Natural killer cell (primary cell): ENCODE measurements around the gene TENM3. TPM values are rescaled to one million over a fixed set of nuclear protein-coding genes. Genes with fewer than 3 reads are reported as not detected.
A peak's percentile ranks its signal among the peaks of the same experiment; 100 is the strongest.
"Not testable (repeated sequence)": the region's sequence is repeated elsewhere in the genome, so short reads cannot be mapped to it uniquely, and the experiment has no call there.

Experiments
- ATAC-seq, 3 donors: fragments of 150-1000 bp in 2 of 3; fragments of 200-7000 bp in 1 of 3; cut with Tn5 transposase; 1 replicate in 1 of 3; 2 replicates in 2 of 3; pipeline ENCODE4 v1.10.0; 2021; ENCODE audit warnings: mild to moderate bottlenecking in 2 of 3, moderate library complexity in 2 of 3
- DNase-seq, 2 donors: peaks; one replicate each; pipeline versions ENCODE4 v3.0.0 to v3.0.0-alpha.2; 2013 to 2021; ENCODE audit warnings: mixed read lengths in 1 of 2
- H3K27ac ChIP-seq: one replicate; pipeline ENCODE4 v1.5.1; 2013; ENCODE audit warnings: mild to moderate bottlenecking, low read length
- H3K27me3 ChIP-seq: one replicate; pipeline ENCODE4 v1.6.1; 2013; ENCODE audit warnings: low read length; ENCODE audit not compliant: control insufficient read depth, insufficient read depth
- H3K36me3 ChIP-seq: one replicate; pipeline ENCODE4 v1.6.1; 2013; ENCODE audit warnings: low read length; ENCODE audit not compliant: control insufficient read depth, insufficient read depth
- H3K4me1 ChIP-seq: one replicate; pipeline ENCODE4 v1.6.1; 2013; ENCODE audit warnings: low read length; ENCODE audit not compliant: control insufficient read depth, insufficient read depth
- H3K4me3 ChIP-seq: one replicate; pipeline ENCODE4 v1.5.1; 2013; ENCODE audit warnings: low read length
- H3K9me3 ChIP-seq: one replicate; pipeline ENCODE4 v1.6.1; 2013; ENCODE audit warnings: low read length; ENCODE audit not compliant: control insufficient read depth, insufficient read depth
- H3K27ac Mint-ChIP-seq, 2 donors: one replicate each; pipeline ENCODE4 v1.8.0; 2022; ENCODE audit warnings: mild to moderate bottlenecking in 2 of 2, mixed read lengths in 2 of 2, moderate library complexity in 1 of 2
- H3K27me3 Mint-ChIP-seq, 2 donors: one replicate each; pipeline ENCODE4 v1.8.0; 2022; ENCODE audit warnings: low read depth in 2 of 2, mixed read lengths in 2 of 2
- H3K36me3 Mint-ChIP-seq: one replicate; pipeline ENCODE4 v1.8.0; 2022; ENCODE audit warnings: mixed read lengths
- H3K4me1 Mint-ChIP-seq, 2 donors: one replicate each; pipeline ENCODE4 v1.8.0; 2022; ENCODE audit warnings: mixed read lengths in 2 of 2
- H3K4me3 Mint-ChIP-seq: one replicate; pipeline ENCODE4 v1.8.0; 2022; ENCODE audit warnings: mild to moderate bottlenecking, moderate library complexity, mixed read lengths
- H3K9me3 Mint-ChIP-seq, 2 donors: one replicate each; pipeline ENCODE4 v1.8.0; 2022; ENCODE audit warnings: mixed read lengths in 2 of 2
- CTCF ChIP-seq: fragments of 200-600 bp; IDR thresholded peaks from one replicate; pipeline ENCODE4 v1.8.0; 2022; ENCODE audit warnings: antibody characterized with exemption
- WGBS: methylation state at CpG from one replicate; pipeline ENCODE4 v1.1.7; 2013; ENCODE audit warnings: missing lambda C conversion rate; ENCODE audit not compliant: insufficient coverage; 5-methylcytosine and 5-hydroxymethylcytosine counted together
- intact Hi-C: fragments of 100-400 bp; cut with micrococcal nuclease; formaldehyde crosslinking; loops from one replicate; pipeline ENCODE4 v1.14.2; 2022
- total RNA-seq, 4 donors: library from RNA; stranded (reverse); fragments of 120-200 nt in 1 of 4; gene quantifications; one replicate each; pipeline versions ENCODE4 v1.2.3 to v1.2.4, GENCODE V29; 2013 to 2022

Gene TENM3
- total RNA-seq, 3 donors from 2014 or later (not counting 1 experiment from before 2014, with no cell fraction given) = not detected

- WGBS = 58% methylated on average over 2 of the region's 4 CpGs
- TF ChIP-seq CTCF = no peak
- H3K27ac Mint-ChIP-seq = peak overlapping the region; percentile 65 to 90
- intact Hi-C loops = no loop called here
- H3K4me1 ChIP-seq = peaks cover 26% of the 10 kb centered on the region
- H3K9me3 ChIP-seq = peaks cover 17% of the 10 kb centered on the region
- no peak overlapping the region for H3K4me3 ChIP-seq
- no peaks in the 10 kb centered on the region for H3K36me3 Mint-ChIP-seq
- ATAC-seq = no peak
- no peaks in the 10 kb centered on the region for H3K27me3 Mint-ChIP-seq
- peaks cover 0 to 20% of the 10 kb centered on the region in 2 donors for H3K4me1 Mint-ChIP-seq
- DNase-seq = peak in 1 of 2 donors; percentile 10
- H3K36me3 ChIP-seq = no peaks in the 10 kb centered on the region
- H3K4me3 Mint-ChIP-seq = no peak overlapping the region
- peak overlapping the region; percentile 53 for H3K27ac ChIP-seq
- peaks cover 5 to 8% of the 10 kb centered on the region in 2 donors for H3K9me3 Mint-ChIP-seq
- H3K27me3 ChIP-seq = no peaks in the 10 kb centered on the region
These were observed 569.7 kb downstream of the TENM3 start for GRCh38 chr4:182812916-182813315.

- H3K27me3 ChIP-seq, H3K36me3 Mint-ChIP-seq, H3K36me3 ChIP-seq, H3K9me3 Mint-ChIP-seq, H3K4me3 Mint-ChIP-seq, H3K27ac ChIP-seq, DNase-seq, ATAC-seq, H3K4me3 ChIP-seq, H3K27me3 Mint-ChIP-seq, intact Hi-C loops, H3K27ac Mint-ChIP-seq: not testable (repeated sequence)
- H3K4me1 Mint-ChIP-seq = peaks cover 0 to 20% of the 10 kb centered on the region in 2 donors
- 95% methylated on average over 8 of the region's 9 CpGs for WGBS
- Histone ChIP-seq H3K4me1 (peaks cover 19% of the 10 kb centered on the region), H3K9me3 (peaks cover 15% of the 10 kb centered on the region)
These were observed 570.9 kb downstream of the TENM3 start for GRCh38 chr4:182814065-182814464.

DNA sequence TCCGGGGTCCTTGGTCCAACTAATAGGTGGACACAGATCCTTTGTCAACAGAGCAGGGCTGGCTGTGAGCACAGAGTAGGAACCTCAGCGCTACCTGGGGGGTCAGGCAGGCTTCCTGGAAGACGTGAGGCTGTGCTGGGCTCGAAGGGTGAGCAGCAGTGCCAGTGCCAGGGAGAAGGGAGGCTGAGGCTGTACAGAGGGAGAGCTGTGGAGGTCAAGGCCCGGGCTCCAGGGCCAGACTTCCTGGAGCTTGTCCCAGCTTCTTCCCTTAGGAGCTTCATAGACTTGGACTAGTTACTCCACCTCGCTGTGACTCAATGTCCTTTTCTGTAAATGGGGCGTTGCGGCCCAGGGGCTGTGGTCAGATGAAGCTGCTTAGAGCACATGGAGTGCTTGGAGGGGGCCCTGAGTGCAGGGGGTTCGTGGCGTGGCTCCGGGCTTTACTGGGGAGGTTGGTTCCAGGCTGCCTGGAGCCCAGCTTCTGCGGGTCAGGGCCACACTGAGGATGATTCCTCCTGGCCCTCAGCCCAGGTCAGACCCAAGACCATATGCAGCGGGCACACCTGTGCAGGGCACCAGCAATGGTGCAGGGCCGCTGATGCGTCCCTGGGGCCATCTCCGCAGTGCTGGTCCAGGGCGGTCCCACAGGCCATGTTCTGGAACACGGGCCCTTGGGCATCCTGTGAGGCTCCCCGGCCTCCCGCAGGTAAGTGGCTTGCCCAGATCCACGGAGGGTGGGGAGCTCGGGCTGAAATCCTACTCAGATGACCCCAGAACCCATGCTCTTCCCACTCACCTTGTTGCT, 575.9 kb downstream of the TENM3 start:
- Mint-ChIP-seq H3K27ac (no peak overlapping the region), H3K36me3 (no peaks in the 10 kb centered on the region), H3K9me3 (no peaks in the 10 kb centered on the region), H3K4me1 (peaks cover 0 to 5% of the 10 kb centered on the region in 2 donors), H3K4me3 (no peak overlapping the region), H3K27me3 (no peaks in the 10 kb centered on the region)
- intact Hi-C loops = no loop called here
- Histone ChIP-seq H3K27me3 (no peaks in the 10 kb centered on the region), H3K4me1 (no peaks in the 10 kb centered on the region), H3K27ac (no peak overlapping the region), H3K4me3 (no peak overlapping the region), H3K9me3 (no peaks in the 10 kb centered on the region), H3K36me3 (no peaks in the 10 kb centered on the region)
- DNase-seq = no peak
- TF ChIP-seq CTCF = no peak
- WGBS = 89% methylated on average over 22 of the region's 22 CpGs
- ATAC-seq = peak in 1 of 3 donors; percentile 30

DNA sequence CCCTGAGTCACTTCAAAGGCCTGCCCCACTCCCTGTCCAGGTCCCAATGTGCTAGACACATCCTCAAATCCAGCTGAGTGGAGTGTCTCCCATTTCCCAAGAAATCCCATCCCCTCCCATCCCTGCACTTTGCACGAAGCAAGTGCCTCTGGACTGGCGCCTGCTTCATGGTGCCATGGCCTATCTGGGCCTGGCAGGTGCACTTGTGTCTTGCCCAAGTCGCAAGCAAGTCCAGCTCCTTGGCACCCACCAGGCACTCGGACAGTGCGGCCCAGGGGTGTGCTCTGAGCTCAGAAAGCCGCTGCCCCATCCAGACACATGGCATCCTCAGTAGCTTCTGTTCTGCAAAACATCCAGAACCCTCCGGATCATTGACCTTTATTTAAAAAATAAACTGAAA, 576.5 kb downstream of the TENM3 start:
- Histone ChIP-seq H3K27ac (no peak overlapping the region), H3K36me3 (no peaks in the 10 kb centered on the region), H3K27me3 (no peaks in the 10 kb centered on the region), H3K9me3 (no peaks in the 10 kb centered on the region), H3K4me3 (no peak overlapping the region), H3K4me1 (no peaks in the 10 kb centered on the region)
- peaks cover 0 to 5% of the 10 kb centered on the region in 2 donors for H3K4me1 Mint-ChIP-seq
- intact Hi-C loops = no loop called here
- peak in 1 of 3 donors; percentile 21 for ATAC-seq
- H3K4me3 Mint-ChIP-seq = no peak overlapping the region
- TF ChIP-seq CTCF = no peak
- H3K27me3 Mint-ChIP-seq = no peaks in the 10 kb centered on the region
- H3K27ac Mint-ChIP-seq = no peak overlapping the region
- no peaks in the 10 kb centered on the region for H3K9me3 Mint-ChIP-seq
- WGBS = 90% methylated on average over 7 of the region's 7 CpGs
- H3K36me3 Mint-ChIP-seq = no peaks in the 10 kb centered on the region
- DNase-seq = no peak
